GM23338 (cell line): Measurements from ENCODE around the gene TNFRSF19. TPM values are rescaled to one million over a fixed set of nuclear protein-coding genes. Genes with fewer than 3 reads are reported as not detected.
A peak's percentile ranks its signal among the peaks of the same experiment; 100 is the strongest.

ENCODE experiments used
- ATAC-seq: fragments of 200-7000 bp; cut with Tn5 transposase; 3 replicates; pipeline ENCODE4 v1.9.1; 2020
- DNase-seq: peaks from one replicate; pipeline ENCODE4 v3.0.0-alpha.2; 2015; ENCODE audit warnings: low spot score
- H2AFZ ChIP-seq: fragments of 200-600 bp; sonication (generic); 2 replicates; pipeline ENCODE4 v1.8.0; 2016; ENCODE audit warnings: antibody characterized with exemption, mild to moderate bottlenecking, moderate library complexity
- H3F3A ChIP-seq: fragments of 200-600 bp; sonication (generic); replicated peaks from 2 replicates; pipeline ENCODE4 v1.8.0; 2017; ENCODE audit warnings: antibody characterized with exemption, mixed run types, low read depth
- H3K27ac ChIP-seq: fragments of 200-600 bp; sonication (generic); 2 replicates; pipeline ENCODE4 v1.6.1; 2016; ENCODE audit warnings: low read depth
- H3K27me3 ChIP-seq: fragments of 200-600 bp; sonication (generic); 2 replicates; pipeline ENCODE4 v1.8.0; 2016; ENCODE audit warnings: mild to moderate bottlenecking, mixed run types, moderate library complexity; ENCODE audit not compliant: insufficient read depth
- H3K36me3 ChIP-seq: fragments of 200-600 bp; sonication (generic); 2 replicates; pipeline ENCODE4 v1.8.0; 2016; ENCODE audit warnings: mild to moderate bottlenecking; ENCODE audit not compliant: insufficient read depth
- H3K4me1 ChIP-seq: fragments of 200-600 bp; sonication (generic); 2 replicates; pipeline ENCODE4 v1.8.0; 2016; ENCODE audit warnings: mild to moderate bottlenecking, moderate library complexity; ENCODE audit not compliant: insufficient read depth
- H3K4me2 ChIP-seq: fragments of 200-600 bp; sonication (generic); 2 replicates; pipeline ENCODE4 v1.7.1; 2017; ENCODE audit warnings: mixed run types
- H3K4me3 ChIP-seq: fragments of 200-600 bp; sonication (generic); 2 replicates; pipeline ENCODE4 v1.6.1; 2016; ENCODE audit warnings: mixed run types
- H3K79me2 ChIP-seq: fragments of 200-600 bp; sonication (generic); replicated peaks from 2 replicates; pipeline ENCODE4 v1.8.0; 2017; ENCODE audit warnings: mild to moderate bottlenecking; ENCODE audit not compliant: insufficient read depth
- H3K9me2 ChIP-seq: fragments of 200-600 bp; sonication (generic); 2 replicates; pipeline ENCODE4 v1.8.0; 2017; ENCODE audit not compliant: insufficient read depth
- H4K20me1 ChIP-seq: fragments of 200-600 bp; sonication (generic); replicated peaks from 2 replicates; pipeline ENCODE4 v1.8.0; 2017; ENCODE audit warnings: mild to moderate bottlenecking; ENCODE audit not compliant: insufficient read depth
- H3K27ac Mint-ChIP-seq: 2 replicates; pipeline ENCODE4 v1.8.0; 2020; ENCODE audit warnings: inconsistent platforms, mild to moderate bottlenecking, moderate library complexity, mixed read lengths
- H3K27me3 Mint-ChIP-seq: 3 replicates; pipeline ENCODE4 v1.8.0; 2022; ENCODE audit warnings: low read depth, mild to moderate bottlenecking, moderate library complexity, mixed read lengths, inconsistent platforms; ENCODE audit not compliant: insufficient read depth, poor library complexity
- H3K36me3 Mint-ChIP-seq: 3 replicates; pipeline ENCODE4 v1.8.0; 2021; ENCODE audit warnings: low read depth, mild to moderate bottlenecking, inconsistent platforms, moderate library complexity, mixed read lengths
- H3K4me1 Mint-ChIP-seq: 3 replicates; pipeline ENCODE4 v1.8.0; 2020; ENCODE audit warnings: mild to moderate bottlenecking, inconsistent platforms, mixed read lengths
- H3K4me3 Mint-ChIP-seq: 3 replicates; pipeline ENCODE4 v1.8.0; 2021; ENCODE audit warnings: moderate library complexity, mild to moderate bottlenecking, inconsistent platforms, mixed read lengths
- H3K9me3 Mint-ChIP-seq: 3 replicates; pipeline ENCODE4 v1.8.0; 2020; ENCODE audit warnings: moderate library complexity, mild to moderate bottlenecking, inconsistent platforms, mixed read lengths
- EZH2phosphoT487 ChIP-seq: fragments of 200-600 bp; sonication (generic); IDR thresholded peaks from one replicate; pipeline ENCODE4 v1.8.1; 2018; ENCODE audit warnings: antibody characterized with exemption; ENCODE audit not compliant: unreplicated experiment
- JUNB ChIP-seq: IDR thresholded peaks from one replicate; pipeline ENCODE4 v1.6.1; 2016; ENCODE audit warnings: antibody characterized with exemption; ENCODE audit not compliant: unreplicated experiment
- NANOG ChIP-seq: IDR thresholded peaks from 2 replicates; pipeline ENCODE4 v1.6.1; 2016; ENCODE audit warnings: antibody characterized with exemption, borderline replicate concordance
- POLR2AphosphoS5 ChIP-seq: IDR thresholded peaks from 2 replicates; pipeline ENCODE4 v1.6.1; 2016; ENCODE audit warnings: antibody characterized with exemption, low read depth
- ZNF331 ChIP-seq: fragments of 250-450 bp; sonication (Bioruptor Pico); IDR thresholded peaks from 2 replicates; pipeline ENCODE4 v1.5.0; 2020; ENCODE audit warnings: low read depth, mild to moderate bottlenecking, moderate library complexity
- polyA plus RNA-seq: library from polyadenylated mRNA; unstranded; fragments of >200 nt; fragmentation: Nextera tagmentation; extraction: Ambion mirVana; gene quantifications from 2 replicates; pipeline ENCODE4 v1.2.1, GENCODE V29; 2016
- total RNA-seq: library from RNA; depleted of rRNA; stranded (reverse); fragments of >200 nt; shearing (Covaris generic); gene quantifications from 2 replicates; pipeline ENCODE4 v1.2.3, GENCODE V29; 2014
- TF ChIP-seq, protein P1 (sequence below), 2 experiments: fragments of 200-600 bp in 1 of 2; sonication (generic) in 1 of 2; conservative IDR thresholded peaks; 2 replicates each; pipeline versions ENCODE4 v1.5.1 to v1.6.1; 2016 to 2017; ENCODE audit warnings: antibody characterized with exemption in 2 of 2, low read depth in 2 of 2, mild to moderate bottlenecking in 2 of 2, moderate library complexity in 1 of 2
- TF ChIP-seq, protein P2 (sequence below): IDR thresholded peaks from one replicate; pipeline ENCODE4 v1.6.1; 2018; ENCODE audit warnings: antibody characterized with exemption; ENCODE audit not compliant: unreplicated experiment
- TF ChIP-seq, protein P3 (sequence below): IDR thresholded peaks from 2 replicates; pipeline ENCODE4 v1.6.1; 2016; ENCODE audit warnings: antibody characterized with exemption
- TF ChIP-seq, protein P4 (sequence below): fragments of 250-450 bp; sonication (Bioruptor Pico); IDR thresholded peaks from 2 replicates; pipeline ENCODE4 v1.5.0; 2020; ENCODE audit warnings: mild to moderate bottlenecking, moderate library complexity

TNFRSF19 gene
- total and polyA plus RNA-seq, 2 experiments from 2014 or later = 0.21 to 0.35 TPM

DNA sequence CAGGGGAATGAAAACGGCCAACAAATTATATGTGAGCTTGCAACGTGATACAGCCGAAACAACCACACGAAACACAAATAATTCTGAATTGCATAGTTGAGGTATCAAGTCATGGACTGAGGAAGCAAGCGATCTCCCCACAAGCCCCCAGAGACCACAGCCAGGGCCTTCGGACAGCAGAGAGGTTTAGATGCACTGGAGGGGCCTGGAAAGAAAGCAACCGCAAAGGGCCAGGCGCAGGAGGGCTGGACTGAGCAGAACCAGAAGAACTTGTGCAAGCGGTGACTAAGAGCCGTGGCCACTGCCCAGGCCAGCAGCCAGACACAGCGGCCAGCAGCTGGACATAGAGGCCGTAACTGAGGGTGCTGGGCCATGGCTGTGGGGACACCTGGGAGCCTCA lies 131.4 kb downstream of the TNFRSF19 start (continued):
- TF ChIP-seq, protein P1, sequence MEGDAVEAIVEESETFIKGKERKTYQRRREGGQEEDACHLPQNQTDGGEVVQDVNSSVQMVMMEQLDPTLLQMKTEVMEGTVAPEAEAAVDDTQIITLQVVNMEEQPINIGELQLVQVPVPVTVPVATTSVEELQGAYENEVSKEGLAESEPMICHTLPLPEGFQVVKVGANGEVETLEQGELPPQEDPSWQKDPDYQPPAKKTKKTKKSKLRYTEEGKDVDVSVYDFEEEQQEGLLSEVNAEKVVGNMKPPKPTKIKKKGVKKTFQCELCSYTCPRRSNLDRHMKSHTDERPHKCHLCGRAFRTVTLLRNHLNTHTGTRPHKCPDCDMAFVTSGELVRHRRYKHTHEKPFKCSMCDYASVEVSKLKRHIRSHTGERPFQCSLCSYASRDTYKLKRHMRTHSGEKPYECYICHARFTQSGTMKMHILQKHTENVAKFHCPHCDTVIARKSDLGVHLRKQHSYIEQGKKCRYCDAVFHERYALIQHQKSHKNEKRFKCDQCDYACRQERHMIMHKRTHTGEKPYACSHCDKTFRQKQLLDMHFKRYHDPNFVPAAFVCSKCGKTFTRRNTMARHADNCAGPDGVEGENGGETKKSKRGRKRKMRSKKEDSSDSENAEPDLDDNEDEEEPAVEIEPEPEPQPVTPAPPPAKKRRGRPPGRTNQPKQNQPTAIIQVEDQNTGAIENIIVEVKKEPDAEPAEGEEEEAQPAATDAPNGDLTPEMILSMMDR (conservative IDR thresholded peaks at IDR 0.05; ENCODE audit: low read depth in 2 of 2) = no peak
- TF ChIP-seq JUNB (no peak), EZH2phosphoT487 (no peak), NANOG (no peak), ZNF331 (CRISPR knock-in tag) (no peak)
- TF ChIP-seq, protein P2, sequence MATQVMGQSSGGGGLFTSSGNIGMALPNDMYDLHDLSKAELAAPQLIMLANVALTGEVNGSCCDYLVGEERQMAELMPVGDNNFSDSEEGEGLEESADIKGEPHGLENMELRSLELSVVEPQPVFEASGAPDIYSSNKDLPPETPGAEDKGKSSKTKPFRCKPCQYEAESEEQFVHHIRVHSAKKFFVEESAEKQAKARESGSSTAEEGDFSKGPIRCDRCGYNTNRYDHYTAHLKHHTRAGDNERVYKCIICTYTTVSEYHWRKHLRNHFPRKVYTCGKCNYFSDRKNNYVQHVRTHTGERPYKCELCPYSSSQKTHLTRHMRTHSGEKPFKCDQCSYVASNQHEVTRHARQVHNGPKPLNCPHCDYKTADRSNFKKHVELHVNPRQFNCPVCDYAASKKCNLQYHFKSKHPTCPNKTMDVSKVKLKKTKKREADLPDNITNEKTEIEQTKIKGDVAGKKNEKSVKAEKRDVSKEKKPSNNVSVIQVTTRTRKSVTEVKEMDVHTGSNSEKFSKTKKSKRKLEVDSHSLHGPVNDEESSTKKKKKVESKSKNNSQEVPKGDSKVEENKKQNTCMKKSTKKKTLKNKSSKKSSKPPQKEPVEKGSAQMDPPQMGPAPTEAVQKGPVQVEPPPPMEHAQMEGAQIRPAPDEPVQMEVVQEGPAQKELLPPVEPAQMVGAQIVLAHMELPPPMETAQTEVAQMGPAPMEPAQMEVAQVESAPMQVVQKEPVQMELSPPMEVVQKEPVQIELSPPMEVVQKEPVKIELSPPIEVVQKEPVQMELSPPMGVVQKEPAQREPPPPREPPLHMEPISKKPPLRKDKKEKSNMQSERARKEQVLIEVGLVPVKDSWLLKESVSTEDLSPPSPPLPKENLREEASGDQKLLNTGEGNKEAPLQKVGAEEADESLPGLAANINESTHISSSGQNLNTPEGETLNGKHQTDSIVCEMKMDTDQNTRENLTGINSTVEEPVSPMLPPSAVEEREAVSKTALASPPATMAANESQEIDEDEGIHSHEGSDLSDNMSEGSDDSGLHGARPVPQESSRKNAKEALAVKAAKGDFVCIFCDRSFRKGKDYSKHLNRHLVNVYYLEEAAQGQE = no peak
- TF ChIP-seq, protein P3, sequence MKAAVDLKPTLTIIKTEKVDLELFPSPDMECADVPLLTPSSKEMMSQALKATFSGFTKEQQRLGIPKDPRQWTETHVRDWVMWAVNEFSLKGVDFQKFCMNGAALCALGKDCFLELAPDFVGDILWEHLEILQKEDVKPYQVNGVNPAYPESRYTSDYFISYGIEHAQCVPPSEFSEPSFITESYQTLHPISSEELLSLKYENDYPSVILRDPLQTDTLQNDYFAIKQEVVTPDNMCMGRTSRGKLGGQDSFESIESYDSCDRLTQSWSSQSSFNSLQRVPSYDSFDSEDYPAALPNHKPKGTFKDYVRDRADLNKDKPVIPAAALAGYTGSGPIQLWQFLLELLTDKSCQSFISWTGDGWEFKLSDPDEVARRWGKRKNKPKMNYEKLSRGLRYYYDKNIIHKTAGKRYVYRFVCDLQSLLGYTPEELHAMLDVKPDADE = no peak

DNA sequence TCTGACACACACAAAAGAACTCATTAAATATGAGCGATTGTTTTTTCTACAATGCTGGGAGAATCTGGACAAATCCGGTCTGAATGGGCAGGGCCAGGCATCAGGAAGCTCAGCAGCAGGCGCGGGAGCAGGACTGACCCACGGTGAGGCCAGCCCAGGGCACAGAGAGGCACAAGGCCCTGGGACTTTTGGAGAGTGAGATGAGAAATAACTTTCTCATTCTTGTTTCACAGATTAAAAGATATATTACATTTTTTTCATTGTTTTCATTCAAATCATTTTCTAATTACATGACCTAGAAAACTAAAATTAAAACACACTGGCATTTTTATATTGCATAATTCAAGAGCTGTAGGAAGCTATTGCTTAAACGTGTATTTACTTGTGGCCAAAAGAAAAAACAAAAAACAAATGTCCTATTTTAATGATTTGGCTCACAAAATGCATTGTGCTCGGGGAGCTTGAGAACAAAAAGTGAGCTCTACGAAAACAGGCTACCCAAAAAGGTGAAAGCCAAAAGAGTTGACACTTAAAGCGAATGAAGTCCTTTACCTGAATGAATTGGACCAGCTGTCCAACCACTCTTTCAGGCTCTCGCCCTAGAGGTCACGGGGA lies 133.1 kb downstream of the TNFRSF19 start:
- Mint-ChIP-seq H3K4me1 (peaks cover 18% of the 10 kb centered on the region; the same call in 2 of the 3 replicates), H3K27me3 (peaks cover 8% of the 10 kb centered on the region), H3K27ac (no peak overlapping the region), H3K9me3 (no peaks in the 10 kb centered on the region; the same call in 2 of the 3 replicates), H3K36me3 (no peaks in the 10 kb centered on the region), H3K4me3 (no peak overlapping the region)
- H3K4me1 ChIP-seq = no peaks in the 10 kb centered on the region; the same call in 1 of the 2 replicates
- H4K20me1 ChIP-seq = no peaks in the 10 kb centered on the region
- DNase-seq (no peak), ATAC-seq (no peak)
- H3K4me3 ChIP-seq = no peak overlapping the region
- H3K9me2 ChIP-seq = peaks cover 6% of the 10 kb centered on the region; the same call in 1 of the 2 replicates
- no peaks in the 10 kb centered on the region for H3F3A ChIP-seq
- no peak overlapping the region for H3K4me2 ChIP-seq
- H3K79me2 ChIP-seq = no peaks in the 10 kb centered on the region
- H2AFZ ChIP-seq = peak overlapping the region; percentile 38; the same call in 1 of the 2 replicates
- no peaks in the 10 kb centered on the region for H3K36me3 ChIP-seq
- no peak overlapping the region for H3K27ac ChIP-seq
- H3K27me3 ChIP-seq = no peaks in the 10 kb centered on the region
- TF ChIP-seq, protein P1 (conservative IDR thresholded peaks at IDR 0.05; ENCODE audit: low read depth in 2 of 2) = no peak
- TF ChIP-seq, protein P4, sequence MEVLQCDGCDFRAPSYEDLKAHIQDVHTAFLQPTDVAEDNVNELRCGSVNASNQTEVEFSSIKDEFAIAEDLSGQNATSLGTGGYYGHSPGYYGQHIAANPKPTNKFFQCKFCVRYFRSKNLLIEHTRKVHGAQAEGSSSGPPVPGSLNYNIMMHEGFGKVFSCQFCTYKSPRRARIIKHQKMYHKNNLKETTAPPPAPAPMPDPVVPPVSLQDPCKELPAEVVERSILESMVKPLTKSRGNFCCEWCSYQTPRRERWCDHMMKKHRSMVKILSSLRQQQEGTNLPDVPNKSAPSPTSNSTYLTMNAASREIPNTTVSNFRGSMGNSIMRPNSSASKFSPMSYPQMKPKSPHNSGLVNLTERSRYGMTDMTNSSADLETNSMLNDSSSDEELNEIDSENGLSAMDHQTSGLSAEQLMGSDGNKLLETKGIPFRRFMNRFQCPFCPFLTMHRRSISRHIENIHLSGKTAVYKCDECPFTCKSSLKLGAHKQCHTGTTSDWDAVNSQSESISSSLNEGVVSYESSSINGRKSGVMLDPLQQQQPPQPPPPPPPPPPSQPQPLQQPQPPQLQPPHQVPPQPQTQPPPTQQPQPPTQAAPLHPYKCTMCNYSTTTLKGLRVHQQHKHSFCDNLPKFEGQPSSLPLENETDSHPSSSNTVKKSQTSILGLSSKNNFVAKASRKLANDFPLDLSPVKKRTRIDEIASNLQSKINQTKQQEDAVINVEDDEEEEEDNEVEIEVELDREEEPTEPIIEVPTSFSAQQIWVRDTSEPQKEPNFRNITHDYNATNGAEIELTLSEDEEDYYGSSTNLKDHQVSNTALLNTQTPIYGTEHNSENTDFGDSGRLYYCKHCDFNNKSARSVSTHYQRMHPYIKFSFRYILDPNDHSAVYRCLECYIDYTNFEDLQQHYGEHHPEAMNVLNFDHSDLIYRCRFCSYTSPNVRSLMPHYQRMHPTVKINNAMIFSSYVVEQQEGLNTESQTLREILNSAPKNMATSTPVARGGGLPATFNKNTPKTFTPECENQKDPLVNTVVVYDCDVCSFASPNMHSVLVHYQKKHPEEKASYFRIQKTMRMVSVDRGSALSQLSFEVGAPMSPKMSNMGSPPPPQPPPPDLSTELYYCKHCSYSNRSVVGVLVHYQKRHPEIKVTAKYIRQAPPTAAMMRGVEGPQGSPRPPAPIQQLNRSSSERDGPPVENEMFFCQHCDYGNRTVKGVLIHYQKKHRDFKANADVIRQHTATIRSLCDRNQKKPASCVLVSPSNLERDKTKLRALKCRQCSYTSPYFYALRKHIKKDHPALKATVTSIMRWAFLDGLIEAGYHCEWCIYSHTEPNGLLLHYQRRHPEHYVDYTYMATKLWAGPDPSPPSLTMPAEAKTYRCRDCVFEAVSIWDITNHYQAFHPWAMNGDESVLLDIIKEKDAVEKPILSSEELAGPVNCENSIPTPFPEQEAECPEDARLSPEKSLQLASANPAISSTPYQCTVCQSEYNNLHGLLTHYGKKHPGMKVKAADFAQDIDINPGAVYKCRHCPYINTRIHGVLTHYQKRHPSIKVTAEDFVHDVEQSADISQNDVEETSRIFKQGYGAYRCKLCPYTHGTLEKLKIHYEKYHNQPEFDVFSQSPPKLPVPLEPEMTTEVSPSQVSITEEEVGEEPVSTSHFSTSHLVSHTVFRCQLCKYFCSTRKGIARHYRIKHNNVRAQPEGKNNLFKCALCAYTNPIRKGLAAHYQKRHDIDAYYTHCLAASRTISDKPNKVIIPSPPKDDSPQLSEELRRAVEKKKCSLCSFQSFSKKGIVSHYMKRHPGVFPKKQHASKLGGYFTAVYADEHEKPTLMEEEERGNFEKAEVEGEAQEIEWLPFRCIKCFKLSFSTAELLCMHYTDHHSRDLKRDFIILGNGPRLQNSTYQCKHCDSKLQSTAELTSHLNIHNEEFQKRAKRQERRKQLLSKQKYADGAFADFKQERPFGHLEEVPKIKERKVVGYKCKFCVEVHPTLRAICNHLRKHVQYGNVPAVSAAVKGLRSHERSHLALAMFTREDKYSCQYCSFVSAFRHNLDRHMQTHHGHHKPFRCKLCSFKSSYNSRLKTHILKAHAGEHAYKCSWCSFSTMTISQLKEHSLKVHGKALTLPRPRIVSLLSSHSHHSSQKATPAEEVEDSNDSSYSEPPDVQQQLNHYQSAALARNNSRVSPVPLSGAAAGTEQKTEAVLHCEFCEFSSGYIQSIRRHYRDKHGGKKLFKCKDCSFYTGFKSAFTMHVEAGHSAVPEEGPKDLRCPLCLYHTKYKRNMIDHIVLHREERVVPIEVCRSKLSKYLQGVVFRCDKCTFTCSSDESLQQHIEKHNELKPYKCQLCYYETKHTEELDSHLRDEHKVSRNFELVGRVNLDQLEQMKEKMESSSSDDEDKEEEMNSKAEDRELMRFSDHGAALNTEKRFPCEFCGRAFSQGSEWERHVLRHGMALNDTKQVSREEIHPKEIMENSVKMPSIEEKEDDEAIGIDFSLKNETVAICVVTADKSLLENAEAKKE = no peak
- TF ChIP-seq POLR2AphosphoS5 = no peak
